ENCODE results near the gene FNBP1.
"Not testable (repeated sequence)": the region's sequence is repeated elsewhere in the genome, so short reads cannot be mapped to it uniquely, and the experiment has no call there.

DNA sequence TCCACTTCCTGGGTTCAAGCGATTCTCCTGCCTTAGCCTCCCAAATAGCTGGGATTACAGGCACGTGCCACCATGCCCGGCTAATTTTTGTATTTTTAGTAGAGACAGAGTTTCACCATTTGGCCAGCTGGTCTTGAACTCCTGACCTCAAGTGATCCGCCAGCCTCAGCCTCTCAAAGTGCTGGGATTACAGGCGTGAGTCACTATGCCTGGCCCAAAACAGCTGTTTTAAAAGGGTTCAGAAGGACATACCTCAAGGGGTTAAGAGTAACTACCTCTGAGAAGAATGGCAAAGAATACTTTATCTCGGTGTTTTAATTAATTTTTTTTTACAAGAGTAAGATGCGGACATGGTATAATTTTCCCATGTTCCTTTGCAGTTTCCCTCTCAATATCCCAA, 94.4 kb downstream of the FNBP1 start:
- TF ChIP-seq, protein P1, sequence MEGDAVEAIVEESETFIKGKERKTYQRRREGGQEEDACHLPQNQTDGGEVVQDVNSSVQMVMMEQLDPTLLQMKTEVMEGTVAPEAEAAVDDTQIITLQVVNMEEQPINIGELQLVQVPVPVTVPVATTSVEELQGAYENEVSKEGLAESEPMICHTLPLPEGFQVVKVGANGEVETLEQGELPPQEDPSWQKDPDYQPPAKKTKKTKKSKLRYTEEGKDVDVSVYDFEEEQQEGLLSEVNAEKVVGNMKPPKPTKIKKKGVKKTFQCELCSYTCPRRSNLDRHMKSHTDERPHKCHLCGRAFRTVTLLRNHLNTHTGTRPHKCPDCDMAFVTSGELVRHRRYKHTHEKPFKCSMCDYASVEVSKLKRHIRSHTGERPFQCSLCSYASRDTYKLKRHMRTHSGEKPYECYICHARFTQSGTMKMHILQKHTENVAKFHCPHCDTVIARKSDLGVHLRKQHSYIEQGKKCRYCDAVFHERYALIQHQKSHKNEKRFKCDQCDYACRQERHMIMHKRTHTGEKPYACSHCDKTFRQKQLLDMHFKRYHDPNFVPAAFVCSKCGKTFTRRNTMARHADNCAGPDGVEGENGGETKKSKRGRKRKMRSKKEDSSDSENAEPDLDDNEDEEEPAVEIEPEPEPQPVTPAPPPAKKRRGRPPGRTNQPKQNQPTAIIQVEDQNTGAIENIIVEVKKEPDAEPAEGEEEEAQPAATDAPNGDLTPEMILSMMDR (IDR thresholded peaks at IDR 0.05): not testable (repeated sequence)
- not testable (repeated sequence) for TF ChIP-seq POLR2A (IDR thresholded peaks at IDR 0.05)

Data from body of pancreas (tissue), 4 donors.